ENCODE data around the gene SMIM38.

DNA sequence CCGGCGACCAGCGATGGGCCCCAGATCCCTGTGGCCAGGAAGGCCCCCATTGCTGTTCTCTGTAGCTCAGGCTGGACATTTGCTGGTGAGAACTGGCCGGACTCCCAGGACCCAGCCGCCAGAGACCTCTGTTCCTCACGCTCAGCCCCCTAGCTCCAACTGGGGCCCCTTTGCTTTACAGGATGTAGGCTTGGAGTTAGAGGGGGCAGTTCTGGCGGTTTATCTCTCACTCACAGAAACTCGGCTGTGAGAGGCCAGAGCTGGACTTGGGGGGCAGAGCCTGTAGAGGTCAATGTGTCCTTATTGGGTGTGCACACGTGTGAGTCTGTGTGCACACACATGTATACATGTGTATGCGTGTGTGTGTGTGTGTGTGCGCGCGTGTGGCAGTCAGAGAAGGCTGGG, 502 bp downstream of the SMIM38 start:
- TF ChIP-seq, protein P1, sequence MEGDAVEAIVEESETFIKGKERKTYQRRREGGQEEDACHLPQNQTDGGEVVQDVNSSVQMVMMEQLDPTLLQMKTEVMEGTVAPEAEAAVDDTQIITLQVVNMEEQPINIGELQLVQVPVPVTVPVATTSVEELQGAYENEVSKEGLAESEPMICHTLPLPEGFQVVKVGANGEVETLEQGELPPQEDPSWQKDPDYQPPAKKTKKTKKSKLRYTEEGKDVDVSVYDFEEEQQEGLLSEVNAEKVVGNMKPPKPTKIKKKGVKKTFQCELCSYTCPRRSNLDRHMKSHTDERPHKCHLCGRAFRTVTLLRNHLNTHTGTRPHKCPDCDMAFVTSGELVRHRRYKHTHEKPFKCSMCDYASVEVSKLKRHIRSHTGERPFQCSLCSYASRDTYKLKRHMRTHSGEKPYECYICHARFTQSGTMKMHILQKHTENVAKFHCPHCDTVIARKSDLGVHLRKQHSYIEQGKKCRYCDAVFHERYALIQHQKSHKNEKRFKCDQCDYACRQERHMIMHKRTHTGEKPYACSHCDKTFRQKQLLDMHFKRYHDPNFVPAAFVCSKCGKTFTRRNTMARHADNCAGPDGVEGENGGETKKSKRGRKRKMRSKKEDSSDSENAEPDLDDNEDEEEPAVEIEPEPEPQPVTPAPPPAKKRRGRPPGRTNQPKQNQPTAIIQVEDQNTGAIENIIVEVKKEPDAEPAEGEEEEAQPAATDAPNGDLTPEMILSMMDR (IDR thresholded peaks at IDR 0.05), result no peak
- TF ChIP-seq POLR2AphosphoS5 (IDR thresholded peaks at IDR 0.05), result no peak
